K562 (cell line): ENCODE results near the gene EIF4G1. TPM values are rescaled to one million over a fixed set of nuclear protein-coding genes. Genes with fewer than 3 reads are reported as not detected.
A peak's percentile ranks its signal among the peaks of the same experiment; 100 is the strongest.

Experiments used
- CTBP1 ChIP-seq: fragments of 450-650 bp; IDR thresholded peaks from 2 replicates; pipeline ENCODE4 v1.6.1; 2016; ENCODE audit warnings: borderline replicate concordance
- GMEB1 ChIP-seq: fragments of 250-450 bp; sonication (Bioruptor Pico); IDR thresholded peaks from 2 replicates; pipeline ENCODE4 v1.4.0; 2020; ENCODE audit warnings: mild to moderate bottlenecking
- HCFC1 ChIP-seq: IDR thresholded peaks from 2 replicates; pipeline ENCODE4 v1.6.1; 2012; ENCODE audit warnings: low read depth, low read length, improper control_type of control experiment
- IRF2 ChIP-seq: sonication (generic); formaldehyde crosslinking; IDR thresholded peaks from 2 replicates; pipeline ENCODE4 v1.8.1; 2022; ENCODE audit warnings: mild to moderate bottlenecking, missing genetic modification reagents
- POLR3G ChIP-seq: IDR thresholded peaks from 2 replicates; pipeline ENCODE4 v1.6.1; 2011; ENCODE audit not compliant: insufficient read length, insufficient replicate concordance; ENCODE audit errors: extremely low read depth
- SFPQ ChIP-seq: fragments of 200-400 bp; formaldehyde crosslinking; IDR thresholded peaks from 2 replicates; pipeline ENCODE4 v1.6.1; 2017; ENCODE audit warnings: mild to moderate bottlenecking, low read depth, low read length, moderate library complexity
- SMC3 ChIP-seq: conservative IDR thresholded peaks from 2 replicates; pipeline ENCODE4 v1.6.1; 2011; ENCODE audit warnings: low read depth, low read length, improper control_type of control experiment; ENCODE audit not compliant: insufficient read depth
- polyA plus RNA-seq, 8 experiments: library from polyadenylated mRNA; depleted of rRNA in 4 of 8; stranded (reverse) in 5 of 8; unstranded in 3 of 8; fragments of >200 nt; fragmentation: Nextera tagmentation in 2 of 8; fragmentation: Illumina TruSeq in 1 of 8; extraction: Ambion mirVana in 2 of 8; extraction: Trizol in 1 of 8; gene quantifications; 2 replicates each; pipeline versions ENCODE4 v1.2.1 to v1.2.3, GENCODE V29; 2011 to 2014; ENCODE audit warnings: inconsistent platforms in 1 of 8, missing spikeins in 1 of 8
- total RNA-seq, 7 experiments: library from RNA; depleted of rRNA in 6 of 7; stranded (reverse); fragments of >200 nt in 6 of 7; fragmentation: Illumina TruSeq in 2 of 7; extraction: Trizol in 2 of 7; gene quantifications; 2 replicates each; pipeline versions ENCODE4 v1.2.1 to v1.2.3, GENCODE V29; 2011 to 2021; ENCODE audit warnings: low replicate concordance in 1 of 7
- TF ChIP-seq, protein P1 (sequence below), 2 experiments: IDR thresholded peaks; 2 replicates each; pipeline ENCODE4 v1.6.1; 2012; ENCODE audit warnings: improper control_type of control experiment in 2 of 2, low read depth in 2 of 2, low read length in 2 of 2, borderline replicate concordance in 1 of 2
- TF ChIP-seq, protein P2 (sequence below): sonication (generic); formaldehyde crosslinking; IDR thresholded peaks from 2 replicates; pipeline ENCODE4 v1.8.1; 2023; ENCODE audit warnings: mild to moderate bottlenecking, missing genetic modification reagents

EIF4G1 gene
- total and polyA plus RNA-seq, 9 of the 15 experiments (the other 6 are each of a cell fraction or from before 2014, with no cell fraction given), result 4.6 to 505 (median 155) TPM

GRCh38 chr3:184284696-184285095 lies 29.7 kb upstream of the EIF4G1 start (continued):
- TF ChIP-seq, protein P1, sequence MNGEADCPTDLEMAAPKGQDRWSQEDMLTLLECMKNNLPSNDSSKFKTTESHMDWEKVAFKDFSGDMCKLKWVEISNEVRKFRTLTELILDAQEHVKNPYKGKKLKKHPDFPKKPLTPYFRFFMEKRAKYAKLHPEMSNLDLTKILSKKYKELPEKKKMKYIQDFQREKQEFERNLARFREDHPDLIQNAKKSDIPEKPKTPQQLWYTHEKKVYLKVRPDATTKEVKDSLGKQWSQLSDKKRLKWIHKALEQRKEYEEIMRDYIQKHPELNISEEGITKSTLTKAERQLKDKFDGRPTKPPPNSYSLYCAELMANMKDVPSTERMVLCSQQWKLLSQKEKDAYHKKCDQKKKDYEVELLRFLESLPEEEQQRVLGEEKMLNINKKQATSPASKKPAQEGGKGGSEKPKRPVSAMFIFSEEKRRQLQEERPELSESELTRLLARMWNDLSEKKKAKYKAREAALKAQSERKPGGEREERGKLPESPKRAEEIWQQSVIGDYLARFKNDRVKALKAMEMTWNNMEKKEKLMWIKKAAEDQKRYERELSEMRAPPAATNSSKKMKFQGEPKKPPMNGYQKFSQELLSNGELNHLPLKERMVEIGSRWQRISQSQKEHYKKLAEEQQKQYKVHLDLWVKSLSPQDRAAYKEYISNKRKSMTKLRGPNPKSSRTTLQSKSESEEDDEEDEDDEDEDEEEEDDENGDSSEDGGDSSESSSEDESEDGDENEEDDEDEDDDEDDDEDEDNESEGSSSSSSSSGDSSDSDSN (IDR thresholded peaks at IDR 0.05; ENCODE audit: borderline replicate concordance in 1 of 2, low read depth in 2 of 2, low read length in 2 of 2), result no peak
- TF ChIP-seq SMC3, result peak; percentile 26; the same call in 1 of the 2 replicates
- TF ChIP-seq HCFC1, result no peak
- TF ChIP-seq CTBP1, result peak; percentile 43; the same call in 1 of the 2 replicates
- no peak for TF ChIP-seq GMEB1 (CRISPR knock-in tag)
- TF ChIP-seq, protein P2, sequence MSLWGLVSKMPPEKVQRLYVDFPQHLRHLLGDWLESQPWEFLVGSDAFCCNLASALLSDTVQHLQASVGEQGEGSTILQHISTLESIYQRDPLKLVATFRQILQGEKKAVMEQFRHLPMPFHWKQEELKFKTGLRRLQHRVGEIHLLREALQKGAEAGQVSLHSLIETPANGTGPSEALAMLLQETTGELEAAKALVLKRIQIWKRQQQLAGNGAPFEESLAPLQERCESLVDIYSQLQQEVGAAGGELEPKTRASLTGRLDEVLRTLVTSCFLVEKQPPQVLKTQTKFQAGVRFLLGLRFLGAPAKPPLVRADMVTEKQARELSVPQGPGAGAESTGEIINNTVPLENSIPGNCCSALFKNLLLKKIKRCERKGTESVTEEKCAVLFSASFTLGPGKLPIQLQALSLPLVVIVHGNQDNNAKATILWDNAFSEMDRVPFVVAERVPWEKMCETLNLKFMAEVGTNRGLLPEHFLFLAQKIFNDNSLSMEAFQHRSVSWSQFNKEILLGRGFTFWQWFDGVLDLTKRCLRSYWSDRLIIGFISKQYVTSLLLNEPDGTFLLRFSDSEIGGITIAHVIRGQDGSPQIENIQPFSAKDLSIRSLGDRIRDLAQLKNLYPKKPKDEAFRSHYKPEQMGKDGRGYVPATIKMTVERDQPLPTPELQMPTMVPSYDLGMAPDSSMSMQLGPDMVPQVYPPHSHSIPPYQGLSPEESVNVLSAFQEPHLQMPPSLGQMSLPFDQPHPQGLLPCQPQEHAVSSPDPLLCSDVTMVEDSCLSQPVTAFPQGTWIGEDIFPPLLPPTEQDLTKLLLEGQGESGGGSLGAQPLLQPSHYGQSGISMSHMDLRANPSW (CRISPR knock-in tag), result no peak
- TF ChIP-seq IRF2 (CRISPR knock-in tag), result no peak
- no peak for TF ChIP-seq POLR3G
- TF ChIP-seq SFPQ, result no peak
- TF ChIP-seq, all 486 proteins: peak for 14
